Stimulated activated CD8-positive, alpha-beta memory T cell treated with anti-CD3 and anti-CD28 coated beads, Interleukin-4, amount 100 ng/mL, for 4 hours (primary cell): ENCODE data around the gene PDE11A.
"Not testable (repeated sequence)": the region's sequence is repeated elsewhere in the genome, so short reads cannot be mapped to it uniquely, and the experiment has no call there.

Experiments
- DNase-seq, 2 donors: peaks; one replicate each; pipeline ENCODE4 v3.0.0-alpha.2; 2020; ENCODE audit warnings: low read depth in 2 of 2, low spot score in 1 of 2

The PDE11A gene

DNA sequence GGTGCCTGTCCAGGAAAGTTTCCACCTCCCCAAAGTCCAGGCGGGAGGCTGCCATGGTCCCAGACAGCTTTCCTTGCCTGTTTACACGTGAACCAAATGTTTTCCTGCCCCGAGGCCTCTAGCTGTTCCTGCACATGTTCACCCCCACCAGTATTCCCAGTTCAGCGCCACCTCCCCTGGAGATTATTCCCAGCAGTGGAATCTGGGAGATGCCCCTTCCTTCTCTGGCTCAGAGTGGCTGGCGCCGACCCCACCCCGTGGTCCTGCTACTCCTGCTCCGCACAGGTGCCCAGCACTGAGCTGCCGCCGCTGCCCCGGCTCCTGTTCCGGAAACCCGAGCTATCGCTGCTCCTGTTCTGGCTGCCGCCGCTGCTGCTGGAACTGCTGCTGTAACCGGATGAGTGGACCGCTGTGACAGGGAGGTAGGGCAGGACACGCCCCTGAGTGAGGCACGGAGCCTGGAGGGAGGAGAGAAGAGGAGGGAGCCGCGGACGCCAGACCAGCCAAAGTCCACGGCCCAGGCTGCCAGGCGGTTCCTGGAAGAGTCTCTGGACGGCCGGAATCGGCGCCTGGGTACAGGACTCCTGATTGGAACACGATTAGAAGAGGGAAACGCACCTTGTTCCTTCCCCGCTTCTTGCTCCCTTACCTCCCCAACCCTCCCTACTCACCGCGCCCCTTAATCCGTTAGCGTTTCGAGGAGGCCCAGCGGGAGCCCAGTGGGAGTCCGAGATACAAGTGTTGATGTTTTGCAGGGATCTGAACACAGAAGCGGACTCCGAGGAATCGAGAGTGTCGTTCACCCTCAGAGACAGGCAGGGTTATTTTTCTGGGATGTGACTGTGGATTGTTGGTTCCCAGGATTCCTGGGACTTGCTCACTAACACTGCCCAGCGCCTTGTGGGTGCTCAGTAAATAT, at the start of gene PDE11A:
PDE11A (minus strand) TSS at position 395 of the 919 bp plus-strand sequence; CDS start at position 55, 340 bp downstream.
- DNase-seq, result no peak

GRCh38 chr2:178119179-178119922, 46.8 kb upstream of the PDE11A start:
- no peak for DNase-seq

- DNase-seq, result no peak
Measured at GRCh38 chr2:178117725-178118124, 45.1 kb upstream of the PDE11A start.

DNA sequence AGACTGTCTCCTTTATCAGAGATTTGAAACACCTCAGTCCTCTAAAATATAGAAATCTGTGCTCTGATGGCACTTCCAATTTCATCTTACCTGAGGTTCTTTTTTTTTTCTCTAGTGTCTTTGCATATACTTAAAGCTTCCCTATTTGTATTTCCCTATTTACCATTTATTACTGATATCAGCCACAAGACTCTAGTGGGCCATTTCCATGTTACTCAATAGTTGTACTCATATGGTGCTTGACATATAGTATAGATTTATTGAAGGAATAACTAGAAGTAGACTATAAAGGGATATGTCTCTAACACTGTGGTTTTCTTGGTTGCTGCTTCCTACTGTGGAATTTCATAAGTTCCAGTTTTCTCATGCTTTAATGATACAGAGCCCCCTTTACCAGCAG, 42.7 kb upstream of the PDE11A start:
- DNase-seq, result no peak

GRCh38 chr2:178114462-178114861, 41.9 kb upstream of the PDE11A start:
- no peak for DNase-seq

DNA sequence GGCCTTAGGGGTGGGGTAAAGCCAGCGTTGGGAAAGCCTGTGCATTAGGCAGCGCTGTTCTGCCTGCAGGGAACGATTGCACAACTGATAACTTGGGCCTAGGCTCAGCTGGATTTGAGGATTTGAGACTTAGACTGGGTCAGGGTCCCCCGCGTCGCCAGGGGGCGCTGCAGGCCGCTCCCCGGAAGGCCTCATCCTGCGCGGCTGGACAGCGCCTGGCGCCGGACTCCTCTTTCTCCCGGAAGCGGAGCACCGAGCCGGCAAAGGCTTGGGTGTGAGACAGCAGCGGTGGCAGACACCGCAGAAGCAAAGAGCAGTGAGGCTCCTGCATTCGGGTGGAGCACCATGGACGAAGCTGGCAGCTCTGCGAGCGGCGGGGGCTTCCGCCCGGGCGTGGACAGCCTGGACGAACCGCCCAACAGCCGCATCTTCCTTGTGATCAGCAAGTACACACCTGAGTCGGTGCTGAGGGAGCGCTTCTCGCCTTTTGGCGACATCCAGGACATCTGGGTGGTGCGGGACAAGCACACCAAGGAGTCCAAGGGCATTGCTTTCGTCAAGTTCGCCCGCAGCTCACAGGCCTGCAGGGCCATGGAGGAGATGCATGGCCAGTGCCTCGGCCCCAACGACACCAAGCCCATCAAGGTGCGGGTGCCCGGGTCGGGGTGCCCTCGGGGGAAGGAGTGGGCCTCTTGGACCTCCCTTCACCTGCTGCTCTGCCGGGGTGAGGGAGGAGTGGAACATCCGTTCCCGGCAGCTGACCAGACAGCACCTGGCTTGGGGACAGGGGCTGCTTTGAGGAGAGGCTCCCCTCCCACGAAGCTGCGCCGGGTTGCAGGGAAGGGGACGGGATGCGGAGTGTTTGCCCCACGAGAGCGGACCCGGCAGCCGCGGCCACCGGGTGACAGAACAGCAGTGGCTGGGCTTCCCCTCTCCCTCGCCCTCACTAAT, 39.9 kb upstream of the PDE11A start, which contains the start of gene RBM45:
RBM45 (plus strand) TSS at position 236 of the 951 bp plus-strand sequence; CDS start at position 346, 110 bp downstream.
- DNase-seq, result peak; percentile 50 to 71

GRCh38 chr2:178111743-178112142, 39.2 kb upstream of the PDE11A start:
- DNase-seq, result no peak

DNA sequence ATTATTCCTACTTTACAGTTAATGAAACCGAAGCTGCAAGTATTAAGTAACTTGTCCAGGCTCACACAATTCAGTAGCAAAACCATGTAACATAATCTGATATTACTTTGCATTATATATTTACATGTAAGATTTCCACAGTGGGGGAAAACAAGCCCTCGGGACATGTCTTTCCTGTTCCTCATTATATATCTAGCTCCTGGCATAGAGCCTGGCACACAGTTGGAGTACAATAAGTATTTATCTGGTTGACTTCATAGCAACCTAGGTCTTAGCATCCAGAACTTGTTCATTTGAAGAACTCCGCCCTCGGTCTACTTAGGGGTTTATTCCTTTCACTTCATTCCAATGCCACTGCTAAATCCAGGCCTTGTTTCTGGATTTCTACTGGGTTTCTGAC, 38.1 kb upstream of the PDE11A start:
- DNase-seq, result no peak

DNA sequence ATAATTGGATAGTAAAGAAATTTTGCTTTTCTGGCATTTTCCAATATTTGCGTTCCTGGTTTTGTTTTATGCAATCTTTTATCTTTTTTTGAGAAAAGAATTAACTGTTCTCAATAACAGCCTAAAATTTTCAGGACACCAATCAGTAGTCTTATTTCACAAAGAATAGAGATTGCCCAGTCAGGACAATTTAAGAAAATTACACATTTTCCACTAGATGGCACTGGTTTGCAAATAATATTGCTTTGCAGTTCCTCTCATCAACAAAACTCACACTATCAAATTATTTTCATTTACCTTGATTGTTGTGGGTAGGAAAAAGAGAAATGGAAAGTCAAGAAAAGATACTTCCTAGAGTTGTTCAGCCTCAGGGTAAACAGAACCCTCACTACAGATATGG, 37.2 kb upstream of the PDE11A start:
- no peak for DNase-seq

- DNase-seq, result no peak
Measured at GRCh38 chr2:178108176-178108575, 35.6 kb upstream of the PDE11A start.

DNA sequence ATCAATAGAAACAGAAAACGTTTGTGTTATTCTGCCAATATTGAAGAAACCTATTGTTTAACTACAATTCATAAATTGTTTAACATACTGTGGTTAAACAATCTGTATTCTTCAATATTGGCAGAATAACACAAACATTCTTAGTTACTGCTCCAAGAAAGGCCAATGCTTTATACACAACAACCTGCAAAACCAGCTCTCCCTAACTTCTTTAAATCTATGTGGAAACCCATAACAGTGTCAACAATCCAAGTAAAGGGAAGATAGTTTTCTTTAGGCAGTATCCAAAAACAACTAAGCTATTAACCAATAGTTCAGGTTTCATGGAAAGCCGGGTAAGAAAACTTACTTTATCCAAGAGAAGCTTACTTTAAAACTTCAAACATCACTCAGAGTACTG, 33.5 kb upstream of the PDE11A start:
- no peak for DNase-seq

DNA sequence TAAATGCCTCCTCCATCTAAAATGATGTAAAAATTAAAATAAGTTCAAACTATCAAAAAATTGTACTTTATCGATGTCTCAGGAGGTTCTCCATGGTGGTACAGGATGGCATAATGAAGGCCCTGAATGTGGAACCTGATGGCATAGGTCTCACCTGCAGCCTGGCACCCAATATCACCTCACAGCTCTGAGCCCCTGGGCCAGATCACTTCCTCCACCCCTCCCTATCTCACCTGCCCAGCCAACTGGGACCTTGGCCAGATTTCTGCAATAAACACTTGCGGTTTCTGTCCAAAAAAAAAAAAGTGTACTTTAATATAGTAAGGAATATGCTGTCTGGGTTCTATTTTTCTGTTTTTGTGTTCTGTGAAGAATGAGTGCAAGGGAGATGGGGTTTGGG, 33.0 kb upstream of the PDE11A start:
- no peak for DNase-seq

DNA sequence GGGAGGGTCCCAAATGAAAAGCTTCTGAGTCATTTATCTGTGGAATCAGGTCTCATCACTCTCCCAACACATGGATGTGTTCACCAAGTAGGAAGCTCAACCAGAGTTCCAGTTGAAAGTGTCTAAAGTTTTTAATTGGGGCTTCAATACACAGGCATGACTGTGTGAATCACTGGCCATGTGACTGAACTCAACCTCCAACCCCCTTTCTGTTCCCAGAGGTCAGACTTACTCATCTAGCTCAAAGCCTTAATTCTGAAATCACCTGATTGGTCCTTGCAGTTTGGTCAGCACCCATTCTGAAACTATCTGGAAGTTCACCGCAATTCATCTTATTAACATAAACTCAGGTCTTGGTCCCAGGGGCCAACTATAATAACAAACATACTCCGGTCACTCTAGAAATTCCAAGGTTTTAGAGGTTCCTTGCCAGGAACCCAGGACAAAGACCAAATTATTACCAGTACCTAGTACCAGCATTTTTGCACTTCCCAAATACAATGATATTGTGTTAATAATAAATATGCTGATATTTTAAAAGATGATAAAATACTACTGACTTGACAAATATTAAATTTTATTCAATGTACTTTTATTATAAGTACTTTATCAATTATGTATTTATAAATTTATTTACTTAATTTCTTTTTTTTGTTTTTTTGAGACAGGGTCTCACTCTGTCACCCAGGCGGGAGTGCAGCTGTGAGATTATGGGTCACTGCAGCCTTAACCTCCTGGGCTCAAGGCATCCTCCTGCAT, 28.9 kb upstream of the PDE11A start:
- no peak for DNase-seq

DNA sequence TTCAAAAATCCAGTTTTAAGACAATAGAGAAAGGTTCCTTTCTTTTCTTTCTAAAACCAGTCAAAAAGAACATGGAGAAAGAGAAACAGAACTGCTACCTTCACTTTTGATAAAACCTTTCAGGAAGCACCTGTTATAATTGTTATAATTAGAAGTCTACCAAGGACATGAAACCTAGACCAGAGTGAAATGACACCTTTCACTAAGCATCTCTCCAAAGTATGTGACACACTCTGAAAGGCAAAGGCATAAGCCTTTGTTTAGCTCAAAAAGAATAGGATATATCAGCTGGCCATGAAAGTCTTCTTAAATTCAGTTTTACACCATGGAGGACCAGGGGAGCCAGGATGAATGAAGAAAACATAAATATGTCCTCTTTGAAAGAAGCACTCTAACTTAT, 20.9 kb upstream of the PDE11A start:
- no peak for DNase-seq

DNA sequence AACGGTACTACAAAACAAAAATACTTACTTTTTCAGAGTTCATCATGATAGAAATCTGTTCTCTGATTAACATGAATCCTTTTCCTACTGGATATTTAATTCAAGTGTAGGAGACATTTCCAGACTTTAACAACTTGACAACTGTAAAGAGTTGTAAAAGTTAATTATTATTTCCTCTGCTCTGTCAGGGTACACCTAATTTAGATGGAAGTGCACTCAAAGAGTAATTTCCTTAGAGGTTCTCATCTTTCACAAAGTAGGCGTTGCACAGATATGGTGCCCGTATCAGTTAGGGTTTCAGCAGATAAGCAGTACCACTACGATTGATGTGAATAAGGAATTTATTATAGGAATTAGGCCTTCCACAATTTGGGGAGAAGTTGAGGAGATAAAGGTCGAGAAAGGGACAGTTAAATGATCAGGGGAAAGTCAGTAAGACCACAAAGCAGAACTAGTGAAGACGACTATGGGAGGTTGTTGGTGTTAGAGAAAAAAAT, 16.2 kb upstream of the PDE11A start:
- no peak for DNase-seq

DNA sequence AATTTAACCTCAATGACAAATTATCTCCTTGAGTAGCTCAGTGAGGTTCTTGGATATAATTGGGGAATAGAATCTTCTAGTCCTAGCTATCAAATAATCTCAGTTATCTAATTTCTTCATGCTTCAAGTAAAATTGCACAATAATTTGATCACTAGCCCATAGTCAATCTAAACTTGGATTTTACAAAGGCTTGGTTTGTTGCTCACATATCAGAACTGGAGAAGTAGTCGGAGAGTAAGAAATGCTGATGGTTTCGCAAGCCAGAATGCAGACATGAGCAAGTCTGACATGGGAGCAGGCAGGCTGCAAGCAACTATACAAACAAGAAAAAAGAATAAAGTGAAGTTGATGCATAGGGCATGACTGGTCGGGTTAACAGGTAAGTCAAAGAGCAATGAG, 11.7 kb upstream of the PDE11A start:
- no peak for DNase-seq

GRCh38 chr2:178082408-178083045, 9.9 kb upstream of the PDE11A start:
- DNase-seq, result no peak

- DNase-seq, result not testable (repeated sequence)
Measured at GRCh38 chr2:178079279-178079678, 6.7 kb upstream of the PDE11A start.

DNA sequence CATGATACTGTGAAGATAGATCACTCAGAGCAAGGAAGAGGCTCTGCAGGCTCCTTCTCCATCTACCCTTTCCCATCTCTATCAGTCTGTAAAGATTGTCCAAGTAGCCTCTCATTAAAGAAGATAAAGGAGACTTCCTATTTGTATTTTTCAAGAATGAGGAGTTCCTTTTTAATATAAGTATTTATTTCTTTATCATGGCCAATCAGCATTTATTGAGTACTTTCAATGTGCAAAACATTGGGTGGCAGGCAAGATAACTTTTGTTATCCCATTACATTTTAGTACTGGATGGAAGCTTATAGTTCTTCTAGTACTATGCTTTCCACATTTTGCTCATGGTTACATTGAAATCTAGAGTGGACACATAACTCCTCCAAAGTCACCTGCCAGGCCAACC, 3.6 kb upstream of the PDE11A start:
- no peak for DNase-seq

GRCh38 chr2:178075006-178075326, 2.4 kb upstream of the PDE11A start:
- DNase-seq, result no peak
